Ovary (tissue), 9 donors: ENCODE data around the gene COL11A2. TPM values are rescaled to one million over a fixed set of nuclear protein-coding genes. Genes with fewer than 3 reads are reported as not detected.

ENCODE experiments used
- DNase-seq, 5 donors: peaks; one replicate each; pipeline ENCODE4 v3.0.0-alpha.2; 2019 to 2020
- H3K27ac ChIP-seq, 2 donors: fragments of 200-600 bp; one replicate each; pipeline versions ENCODE4 v1.5.1 to v1.8.0; 2019 to 2022
- H3K27me3 ChIP-seq: fragments of 200-600 bp; one replicate; pipeline ENCODE4 v1.8.0; 2022
- H3K36me3 ChIP-seq: fragments of 200-600 bp; sonication (generic); one replicate; pipeline ENCODE4 v1.5.1; 2019
- H3K4me1 ChIP-seq: one replicate; pipeline ENCODE4 v1.8.1; 2013; ENCODE audit warnings: mild to moderate bottlenecking, moderate library complexity; ENCODE audit not compliant: insufficient read depth
- H3K4me3 ChIP-seq: fragments of 200-600 bp; sonication (generic); one replicate; pipeline ENCODE4 v1.5.1; 2017
- H3K9me3 ChIP-seq, 2 donors: fragments of 200-600 bp in 1 of 2; sonication (generic) in 1 of 2; one replicate each; pipeline versions ENCODE4 v1.5.1 to v1.8.1; 2013 to 2019; ENCODE audit warnings: mild to moderate bottlenecking in 1 of 2, moderate library complexity in 1 of 2
- EP300 ChIP-seq: sonication (generic); formaldehyde crosslinking; IDR thresholded peaks from one replicate; pipeline ENCODE4 v1.6.1; 2017; ENCODE audit warnings: antibody characterized with exemption
- POLR2A ChIP-seq: fragments of 450-650 bp; IDR thresholded peaks from one replicate; pipeline ENCODE4 v1.6.1; 2017; ENCODE audit warnings: antibody characterized with exemption, mild to moderate bottlenecking, moderate library complexity
- WGBS, 3 donors: extraction: QIAGEN DNeasy Blood & Tissue Kit in 1 of 3; methylation state at CpG; one replicate each; pipeline versions ENCODE4 v1.1.5 to v1.1.7; 2013 to 2017; 5-methylcytosine and 5-hydroxymethylcytosine counted together
- intact Hi-C, 4 donors: fragments of 100-400 bp; cut with DNase I; formaldehyde crosslinking; loops; one replicate each; pipeline versions ENCODE4 v1.11.0 to v1.15.1; 2022 to 2023
- polyA plus RNA-seq, 2 donors: library from polyadenylated mRNA; stranded (reverse); fragments of 200-250 nt in 1 of 2; fragments of 350-450 nt in 1 of 2; fragmentation: Illumina TruSeq in 1 of 2; extraction: RNeasy Lipid Tissue Mini Kit (QIAGEN cat#74804) in 1 of 2; gene quantifications; one replicate each; pipeline ENCODE4 v1.2.3, GENCODE V29; 2013 to 2014
- total RNA-seq, 7 donors: library from RNA; depleted of rRNA in 2 of 7; stranded (reverse); fragments of >200 nt in 2 of 7; fragmentation: NEBNext Ultra II Directional in 3 of 7; extraction: Animal tissue kit (Norgen Biotek cat#: 25700) in 3 of 7; gene quantifications; one replicate each; pipeline versions ENCODE4 v1.1.0 to v1.2.4, GENCODE V29; 2016 to 2023
- TF ChIP-seq, protein P1 (sequence below), 3 donors: fragments of 450-650 bp in 2 of 3; fragments of 200-600 bp in 1 of 3; IDR thresholded peaks; one replicate each; pipeline versions ENCODE4 v1.5.1 to v1.8.0; 2016 to 2022; ENCODE audit warnings: antibody characterized with exemption in 3 of 3, mild to moderate bottlenecking in 1 of 3
- donor health status: DM: no; HTN: no; CAD: no; lungs with moderate emphysema.
- donor health status: DM: no; HTN: no; CAD: no.
- donor health status: Bipolar disorder and iron deficiency.
- donor health status: DM: yes; HTN: yes; CAD: no.
- donor health status: DM: no; HTN: no; CAD: no.
- donor health status: DM: yes; HTN: yes; CAD: no.

The COL11A2 gene
- total and polyA plus RNA-seq, 9 donors = 0.52 to 1.2 (median 0.92) TPM

DNA sequence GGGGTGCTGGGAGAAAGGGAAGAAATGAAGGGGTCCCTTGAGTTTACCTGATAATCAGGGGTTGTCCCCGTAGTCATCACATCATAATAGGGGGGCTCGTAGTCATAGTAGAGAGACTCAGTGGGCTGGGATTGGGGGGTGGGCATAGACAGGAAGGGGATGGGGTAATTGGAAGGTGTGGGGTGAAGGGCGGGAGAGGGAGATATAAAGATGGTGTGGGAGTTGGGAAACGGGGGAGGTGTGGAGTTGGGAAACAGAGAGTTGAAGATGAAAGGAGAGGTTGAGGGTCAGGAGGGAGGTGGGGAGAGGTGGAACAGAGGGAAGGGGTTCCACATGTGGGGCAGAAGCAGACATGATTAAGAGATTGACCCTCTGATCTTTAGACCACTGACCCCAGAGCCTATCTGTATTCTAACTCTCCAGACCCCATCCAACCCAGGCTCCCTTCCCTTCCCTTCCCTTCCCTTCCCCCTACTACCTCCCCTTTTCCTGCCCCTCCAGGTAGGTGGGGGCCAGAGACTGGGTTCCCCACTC is 6.5 kb downstream of the COL11A2 start:
- Histone ChIP-seq H3K9me3 (no peaks in the 10 kb centered on the region), H3K27me3 (no peaks in the 10 kb centered on the region), H3K4me1 (no peaks in the 10 kb centered on the region), H3K36me3 (no peaks in the 10 kb centered on the region), H3K4me3 (no peak overlapping the region), H3K27ac (no peak overlapping the region)
- TF ChIP-seq, protein P1, sequence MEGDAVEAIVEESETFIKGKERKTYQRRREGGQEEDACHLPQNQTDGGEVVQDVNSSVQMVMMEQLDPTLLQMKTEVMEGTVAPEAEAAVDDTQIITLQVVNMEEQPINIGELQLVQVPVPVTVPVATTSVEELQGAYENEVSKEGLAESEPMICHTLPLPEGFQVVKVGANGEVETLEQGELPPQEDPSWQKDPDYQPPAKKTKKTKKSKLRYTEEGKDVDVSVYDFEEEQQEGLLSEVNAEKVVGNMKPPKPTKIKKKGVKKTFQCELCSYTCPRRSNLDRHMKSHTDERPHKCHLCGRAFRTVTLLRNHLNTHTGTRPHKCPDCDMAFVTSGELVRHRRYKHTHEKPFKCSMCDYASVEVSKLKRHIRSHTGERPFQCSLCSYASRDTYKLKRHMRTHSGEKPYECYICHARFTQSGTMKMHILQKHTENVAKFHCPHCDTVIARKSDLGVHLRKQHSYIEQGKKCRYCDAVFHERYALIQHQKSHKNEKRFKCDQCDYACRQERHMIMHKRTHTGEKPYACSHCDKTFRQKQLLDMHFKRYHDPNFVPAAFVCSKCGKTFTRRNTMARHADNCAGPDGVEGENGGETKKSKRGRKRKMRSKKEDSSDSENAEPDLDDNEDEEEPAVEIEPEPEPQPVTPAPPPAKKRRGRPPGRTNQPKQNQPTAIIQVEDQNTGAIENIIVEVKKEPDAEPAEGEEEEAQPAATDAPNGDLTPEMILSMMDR (IDR thresholded peaks at IDR 0.05) = no peak
- TF ChIP-seq EP300 (no peak), POLR2A (no peak)
- no peak for DNase-seq
- WGBS, 3 donors = 82 to 88% (median 87%) methylated on average over 4 of the region's 4 CpGs
- intact Hi-C loops = no loop called here

DNA sequence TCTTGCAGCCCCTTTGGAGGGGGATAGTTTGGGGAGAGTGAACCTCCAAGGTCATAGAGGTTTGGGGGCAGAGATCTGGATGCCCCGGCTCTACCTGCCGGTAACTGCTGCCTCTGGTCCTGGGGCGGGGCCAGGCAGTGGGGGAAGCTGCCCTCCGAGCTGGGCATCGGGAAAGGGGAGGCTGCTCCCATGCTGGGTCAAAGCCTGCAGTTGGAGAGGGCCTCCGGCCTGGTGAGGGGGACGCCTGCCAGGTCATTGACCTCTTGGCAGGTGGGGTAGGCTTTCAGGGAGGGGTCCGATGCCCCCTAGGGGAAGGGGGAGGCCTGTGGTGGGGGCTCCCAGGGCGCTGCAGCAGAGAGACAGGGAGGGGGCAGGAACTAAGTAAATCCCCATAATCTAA is 7.1 kb downstream of the COL11A2 start:
- no peaks in the 10 kb centered on the region for H3K9me3 ChIP-seq
- no peaks in the 10 kb centered on the region for H3K36me3 ChIP-seq
- intact Hi-C loops = no loop called here
- no peak for DNase-seq
- no peak overlapping the region for H3K27ac ChIP-seq
- TF ChIP-seq, protein P1 (IDR thresholded peaks at IDR 0.05) = no peak
- TF ChIP-seq POLR2A (no peak), EP300 (no peak)
- H3K4me3 ChIP-seq = no peak overlapping the region
- H3K27me3 ChIP-seq = no peaks in the 10 kb centered on the region
- 59 to 75% (median 64%) methylated on average over 9 of the region's 9 CpGs for WGBS, 3 donors
- no peaks in the 10 kb centered on the region for H3K4me1 ChIP-seq

DNA sequence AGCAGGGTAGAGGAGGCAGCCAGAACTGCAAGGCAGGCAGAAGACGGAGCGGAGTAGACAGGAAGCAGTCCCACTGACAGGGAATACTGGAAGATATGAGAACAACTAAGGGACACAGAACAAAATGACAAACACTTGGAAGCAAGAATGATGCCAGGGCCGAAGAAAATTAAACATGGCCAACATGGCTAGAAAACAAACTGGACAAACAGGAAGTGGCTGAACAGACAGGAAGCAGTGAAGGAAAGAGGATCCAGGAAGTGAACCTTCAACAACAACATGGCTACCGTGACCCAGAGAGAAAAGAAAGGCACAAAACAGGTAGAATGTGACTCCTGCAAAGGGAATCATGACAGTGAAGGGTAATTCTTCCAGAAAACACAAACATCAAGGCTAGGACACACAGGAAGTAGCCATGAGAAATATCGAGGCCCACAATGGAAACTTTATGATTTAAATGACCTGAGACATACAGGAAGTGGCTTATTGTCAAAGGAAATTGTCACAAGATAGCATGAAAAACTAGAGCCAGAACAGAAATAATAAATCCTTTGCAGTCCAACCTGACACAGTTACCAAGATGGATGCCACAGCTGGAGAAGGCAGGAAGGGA is 9.1 kb downstream of the COL11A2 start:
- TF ChIP-seq, protein P1 (IDR thresholded peaks at IDR 0.05) = no peak
- TF ChIP-seq EP300 (no peak), POLR2A (no peak)

DNA sequence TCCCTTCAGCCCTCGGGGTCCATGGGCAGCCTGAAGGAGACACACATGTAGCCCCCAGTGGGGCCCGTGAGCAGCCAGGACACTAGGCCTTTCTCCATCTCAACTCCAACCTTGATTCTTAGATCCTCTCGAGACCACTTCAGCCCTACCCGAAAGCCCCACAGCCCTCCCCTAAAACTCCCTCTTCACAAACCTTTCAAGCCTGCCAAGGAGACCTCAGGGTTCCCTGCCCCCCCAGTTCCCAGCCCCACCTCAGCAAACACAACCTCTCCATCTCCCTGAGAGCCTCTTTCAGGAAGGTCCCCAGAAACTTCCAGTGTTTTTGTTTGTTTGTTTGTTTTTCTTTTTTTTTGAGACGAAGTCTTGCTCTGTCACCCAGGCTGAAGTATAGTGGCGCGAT is 11.1 kb downstream of the COL11A2 start:
- no peak for TF ChIP-seq EP300
- TF ChIP-seq, protein P1 (IDR thresholded peaks at IDR 0.05) = no peak
- no peak for TF ChIP-seq POLR2A
- whole genome bisulfite sequencing, 3 donors = 81 to 90% (median 87%) methylated on average over 7 of the region's 7 CpGs

More for the DNA sequence above, 9.1 kb downstream of the COL11A2 start:
- H3K36me3 ChIP-seq = no peaks in the 10 kb centered on the region
- H3K4me1 ChIP-seq = no peaks in the 10 kb centered on the region
- no peak overlapping the region for H3K27ac ChIP-seq
- intact Hi-C loops = no loop called here
- no peaks in the 10 kb centered on the region for H3K9me3 ChIP-seq
- no peak overlapping the region for H3K4me3 ChIP-seq
- no peak for DNase-seq
- no peaks in the 10 kb centered on the region for H3K27me3 ChIP-seq
- WGBS, 3 donors = 85 to 86% (median 85%) methylated on average over 5 of the region's 5 CpGs

More for the DNA sequence above, 11.1 kb downstream of the COL11A2 start:
- H3K4me1 ChIP-seq = no peaks in the 10 kb centered on the region
- H3K27me3 ChIP-seq = no peaks in the 10 kb centered on the region
- H3K36me3 ChIP-seq = no peaks in the 10 kb centered on the region
- H3K4me3 ChIP-seq = no peak overlapping the region
- no peak overlapping the region for H3K27ac ChIP-seq
- no peak for DNase-seq
- intact Hi-C loops = no loop called here
- no peaks in the 10 kb centered on the region for H3K9me3 ChIP-seq
